CD14-positive monocyte (primary cell): Measurements from ENCODE around the gene GOLGA2. TPM values are rescaled to one million over a fixed set of nuclear protein-coding genes. Genes with fewer than 3 reads are reported as not detected.

Source experiments
- DNase-seq, 3 donors: peaks; one replicate each; pipeline ENCODE4 v3.0.0-alpha.2; 2011 to 2022
- H2AFZ ChIP-seq: 2 replicates; pipeline ENCODE4 v1.6.0; 2012; ENCODE audit warnings: mild to moderate bottlenecking, low read depth, low read length, inconsistent platforms; ENCODE audit not compliant: insufficient read depth, poor library complexity, severe bottlenecking
- H3K27ac ChIP-seq, 2 donors: 1 replicate in 1 of 2; 2 replicates in 1 of 2; pipeline ENCODE4 v1.5.1; 2012 to 2013; ENCODE audit warnings: low read length in 2 of 2, control low read depth in 1 of 2, inconsistent platforms in 1 of 2, low read depth in 1 of 2, mild to moderate bottlenecking in 1 of 2
- H3K27me3 ChIP-seq, 2 donors: one replicate each; pipeline versions ENCODE4 v1.6.0 to v1.6.1; 2011 to 2013; ENCODE audit warnings: low read length in 2 of 2; ENCODE audit not compliant: control insufficient read depth in 2 of 2, insufficient read depth in 2 of 2
- H3K36me3 ChIP-seq, 2 donors: replicated peaks in 1 of 2; 1 replicate in 1 of 2; 2 replicates in 1 of 2; pipeline versions ENCODE4 v1.5.1 to v1.6.1; 2012 to 2013; ENCODE audit warnings: low read length in 2 of 2, control low read depth in 1 of 2, inconsistent platforms in 1 of 2, mild to moderate bottlenecking in 1 of 2; ENCODE audit not compliant: insufficient read depth in 2 of 2, control insufficient read depth in 1 of 2
- H3K4me1 ChIP-seq, 2 donors: 1 replicate in 1 of 2; 2 replicates in 1 of 2; pipeline versions ENCODE4 v1.5.1 to v1.6.1; 2012 to 2013; ENCODE audit warnings: low read length in 2 of 2, control low read depth in 1 of 2, inconsistent platforms in 1 of 2, mild to moderate bottlenecking in 1 of 2, moderate library complexity in 1 of 2; ENCODE audit not compliant: insufficient read depth in 2 of 2, control insufficient read depth in 1 of 2
- H3K4me2 ChIP-seq: replicated peaks from 2 replicates; pipeline ENCODE3; 2012; ENCODE audit warnings: low read length, moderate library complexity, mild to moderate bottlenecking; ENCODE audit not compliant: poor library complexity, severe bottlenecking; ENCODE audit errors: extremely low read depth
- H3K4me3 ChIP-seq, 3 experiments: fragments of 200-600 bp in 1 of 3; sonication (generic) in 1 of 3; replicated peaks in 1 of 3; 1 replicate in 2 of 3; 2 replicates in 1 of 3; pipeline ENCODE4 v1.5.1; 2011 to 2013; ENCODE audit warnings: low read length in 3 of 3, mild to moderate bottlenecking in 3 of 3, control low read depth in 2 of 3, low read depth in 2 of 3, inconsistent platforms in 1 of 3, moderate library complexity in 1 of 3
- H3K79me2 ChIP-seq: 2 replicates; pipeline ENCODE4 v1.6.0; 2012; ENCODE audit warnings: mild to moderate bottlenecking, control low read depth, inconsistent platforms, low read length, moderate library complexity; ENCODE audit not compliant: insufficient read depth
- H3K9ac ChIP-seq: 2 replicates; pipeline ENCODE4 v1.6.0; 2017; ENCODE audit warnings: low read length, mild to moderate bottlenecking; ENCODE audit not compliant: insufficient read depth, poor library complexity, severe bottlenecking
- H3K9me3 ChIP-seq, 2 donors: replicated peaks in 1 of 2; 1 replicate in 1 of 2; 2 replicates in 1 of 2; pipeline versions ENCODE4 v1.5.1 to v1.6.1; 2012 to 2013; ENCODE audit warnings: low read length in 2 of 2, control low read depth in 1 of 2; ENCODE audit not compliant: control insufficient read depth in 1 of 2, insufficient read depth in 1 of 2
- H4K20me1 ChIP-seq: 2 replicates; pipeline ENCODE4 v1.6.0; 2012; ENCODE audit warnings: mild to moderate bottlenecking, low read length, control low read depth, moderate library complexity; ENCODE audit not compliant: insufficient read depth
- H3K27ac Mint-ChIP-seq, 7 donors: one replicate each; pipeline ENCODE4 v1.8.0; 2020; ENCODE audit warnings: mild to moderate bottlenecking in 7 of 7, mixed read lengths in 7 of 7, moderate library complexity in 6 of 7, inconsistent platforms in 2 of 7
- H3K27me3 Mint-ChIP-seq, 3 donors: one replicate each; pipeline ENCODE4 v1.8.0; 2021 to 2022; ENCODE audit warnings: low read depth in 3 of 3, mild to moderate bottlenecking in 3 of 3, mixed read lengths in 3 of 3, moderate library complexity in 3 of 3, inconsistent platforms in 1 of 3
- H3K36me3 Mint-ChIP-seq, 2 donors: one replicate each; pipeline ENCODE4 v1.8.0; 2020; ENCODE audit warnings: mixed read lengths in 2 of 2, inconsistent platforms in 1 of 2, mild to moderate bottlenecking in 1 of 2
- H3K4me1 Mint-ChIP-seq: one replicate; pipeline ENCODE4 v1.8.0; 2020; ENCODE audit warnings: mild to moderate bottlenecking, mixed read lengths
- H3K4me3 Mint-ChIP-seq, 2 donors: one replicate each; pipeline ENCODE4 v1.8.0; 2020; ENCODE audit warnings: mild to moderate bottlenecking in 2 of 2, mixed read lengths in 2 of 2, moderate library complexity in 1 of 2
- H3K9me3 Mint-ChIP-seq, 7 donors: one replicate each; pipeline ENCODE4 v1.8.0; 2020 to 2022; ENCODE audit warnings: mixed read lengths in 7 of 7, mild to moderate bottlenecking in 6 of 7, moderate library complexity in 6 of 7, inconsistent platforms in 2 of 7
- CTCF ChIP-seq: fragments of 200-600 bp; IDR thresholded peaks from one replicate; pipeline ENCODE4 v1.8.0; 2022; ENCODE audit warnings: antibody characterized with exemption, mild to moderate bottlenecking
- WGBS: methylation state at CpG from one replicate; pipeline ENCODE4 v1.1.5; 2013; ENCODE audit warnings: missing lambda C conversion rate; ENCODE audit not compliant: insufficient coverage; 5-methylcytosine and 5-hydroxymethylcytosine counted together
- intact Hi-C, 2 donors: fragments of 100-400 bp; cut with micrococcal nuclease; formaldehyde crosslinking; loops; one replicate each; pipeline versions ENCODE4 v1.15.0 to v1.15.1; 2023
- polyA plus RNA-seq, 3 donors: library from polyadenylated mRNA; depleted of rRNA in 1 of 3; unstranded in 2 of 3; stranded (reverse) in 1 of 3; fragments of 300-500 nt in 2 of 3; fragments of >200 nt in 1 of 3; fragmentation: Illumina TruSeq in 2 of 3; gene quantifications; 1 replicate in 2 of 3; 2 replicates in 1 of 3; pipeline ENCODE4 v1.2.3, GENCODE V29; 2012 to 2021

The GOLGA2 gene
- polyA plus RNA-seq, 3 donors: 2.9 to 34.2 (median 4.6) TPM

GRCh38 chr9:128322404-128323211 lies 46.8 kb upstream of the GOLGA2 start, which contains the start of the genes COQ4 and TRUB2:
COQ4 (plus strand) TSS chr9:128322839; CDS start chr9:128322859, 20 bp downstream.
TRUB2 (minus strand) TSS chr9:128322447; CDS start chr9:128322408, 39 bp downstream.
- H3K36me3 ChIP-seq: peaks cover 8 to 18% of the 10 kb centered on the region in 2 donors
- H2AFZ ChIP-seq: peak within 1 kb of the TSS; percentile 98
- H3K4me1 ChIP-seq: peaks cover 20 to 23% of the 10 kb centered on the region in 2 donors
- intact Hi-C loops: loop anchor here (2.0 to 10.0 kb wide), 5 partner anchors 18 to 135 kb away; partner anchors contain the start of genes GOLGA2 (in 2 of the 2), SWI5 (in 2 of the 2), URM1 (in 2 of the 2) and ODF2 (in 1 of the 2)
- peak within 1 kb of the TSS; percentile 71 for H3K9ac ChIP-seq
- Mint-ChIP-seq H3K4me3 (peak within 1 kb of the TSS; percentile 90 to 95), H3K4me1 (peaks cover 14% of the 10 kb centered on the region), H3K27me3 (peaks cover 0 to 3% (median 0%) of the 10 kb centered on the region in 3 donors), H3K36me3 (peaks cover 14 to 22% of the 10 kb centered on the region in 2 donors), H3K9me3 (no peaks in the 10 kb centered on the region), H3K27ac (peak within 1 kb of the TSS; percentile 95 to 99 (median 97))
- under 1% methylated on average over 79 of the region's 83 CpGs for WGBS
- H3K27ac ChIP-seq: peak within 1 kb of the TSS; percentile 86
- no peaks in the 10 kb centered on the region for H3K9me3 ChIP-seq
- peak within 1 kb of the TSS; percentile 58 to 96 (median 76) for H3K4me3 ChIP-seq
- H4K20me1 ChIP-seq: no peaks in the 10 kb centered on the region
- H3K79me2 ChIP-seq: peaks cover 30% of the 10 kb centered on the region
- H3K4me2 ChIP-seq: peak within 1 kb of the TSS; percentile 98
- no peaks in the 10 kb centered on the region for H3K27me3 ChIP-seq
- DNase-seq: peak; percentile 90 to 92 (median 91)
- TF ChIP-seq CTCF: no peak

- peaks cover 19 to 22% of the 10 kb centered on the region in 2 donors for H3K36me3 Mint-ChIP-seq
- Histone ChIP-seq H3K9ac (peak overlapping the region; percentile 71), H3K4me1 (peaks cover 20 to 23% of the 10 kb centered on the region in 2 donors), H2AFZ (peak overlapping the region; percentile 98), H4K20me1 (no peaks in the 10 kb centered on the region), H3K27me3 (no peaks in the 10 kb centered on the region), H3K79me2 (peaks cover 30% of the 10 kb centered on the region), H3K4me3 (peak overlapping the region; percentile 58 to 96 (median 76)), H3K4me2 (peak overlapping the region; percentile 98), H3K27ac (peak overlapping the region in 1 of 2 donors; percentile 86), H3K9me3 (no peaks in the 10 kb centered on the region), H3K36me3 (peaks cover 15 to 21% of the 10 kb centered on the region in 2 donors)
- H3K27ac Mint-ChIP-seq: peak overlapping the region; percentile 95 to 99 (median 97)
- peak overlapping the region; percentile 90 to 95 for H3K4me3 Mint-ChIP-seq
- intact Hi-C loops: loop anchor here (2.0 to 10.0 kb wide), 5 partner anchors 19 to 135 kb away; partner anchors contain the start of genes GOLGA2 (in 2 of the 2), SWI5 (in 2 of the 2), URM1 (in 2 of the 2) and ODF2 (in 1 of the 2)
- no peak for DNase-seq
- H3K9me3 Mint-ChIP-seq: no peaks in the 10 kb centered on the region
- TF ChIP-seq CTCF: no peak
- H3K27me3 Mint-ChIP-seq: peaks cover 0 to 3% (median 0%) of the 10 kb centered on the region in 3 donors
- H3K4me1 Mint-ChIP-seq: peaks cover 14% of the 10 kb centered on the region
- 3% methylated on average over 21 of the region's 21 CpGs for WGBS
These were observed 46.1 kb upstream of the GOLGA2 start for GRCh38 chr9:128321879-128322403.
